NCI-H2107 treated with DMSO at 0.1 percent for 48 hours (cell line): ENCODE data around the gene KCNQ2.
A peak's percentile ranks its signal among the peaks of the same experiment; 100 is the strongest.
"Not testable (repeated sequence)": the region's sequence is repeated elsewhere in the genome, so short reads cannot be mapped to it uniquely, and the experiment has no call there.

Experiments
- DNase-seq: peaks from one replicate; lab custom pipeline; 2025; ENCODE audit not compliant: unreplicated experiment; lab: John Stamatoyannopoulos, UW

The KCNQ2 gene

DNA sequence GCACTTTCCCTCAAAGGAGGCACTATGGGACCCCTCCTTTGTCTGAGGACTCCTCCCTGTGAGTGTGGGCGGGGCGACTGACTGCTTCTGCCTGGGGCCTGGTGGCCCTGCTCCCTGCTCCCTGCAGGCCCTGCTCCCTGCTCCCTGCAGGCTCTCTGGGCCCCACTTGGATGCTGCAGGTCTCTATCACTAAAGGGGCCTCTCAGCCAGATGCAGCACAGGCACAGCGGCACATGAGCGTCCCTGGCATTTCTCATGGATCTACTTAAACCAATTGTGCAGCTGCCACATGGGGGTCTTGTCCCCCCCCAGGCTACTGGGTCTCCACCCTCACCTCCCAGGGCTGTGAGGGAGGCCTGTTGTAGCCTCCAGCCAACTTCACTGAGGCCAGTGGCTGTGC is 18.6 kb upstream of the KCNQ2 start:
- no peak for DNase-seq

- no peak for DNase-seq
Measured at GRCh38 chr20:63490416-63490815, 18.0 kb upstream of the KCNQ2 start.

DNA sequence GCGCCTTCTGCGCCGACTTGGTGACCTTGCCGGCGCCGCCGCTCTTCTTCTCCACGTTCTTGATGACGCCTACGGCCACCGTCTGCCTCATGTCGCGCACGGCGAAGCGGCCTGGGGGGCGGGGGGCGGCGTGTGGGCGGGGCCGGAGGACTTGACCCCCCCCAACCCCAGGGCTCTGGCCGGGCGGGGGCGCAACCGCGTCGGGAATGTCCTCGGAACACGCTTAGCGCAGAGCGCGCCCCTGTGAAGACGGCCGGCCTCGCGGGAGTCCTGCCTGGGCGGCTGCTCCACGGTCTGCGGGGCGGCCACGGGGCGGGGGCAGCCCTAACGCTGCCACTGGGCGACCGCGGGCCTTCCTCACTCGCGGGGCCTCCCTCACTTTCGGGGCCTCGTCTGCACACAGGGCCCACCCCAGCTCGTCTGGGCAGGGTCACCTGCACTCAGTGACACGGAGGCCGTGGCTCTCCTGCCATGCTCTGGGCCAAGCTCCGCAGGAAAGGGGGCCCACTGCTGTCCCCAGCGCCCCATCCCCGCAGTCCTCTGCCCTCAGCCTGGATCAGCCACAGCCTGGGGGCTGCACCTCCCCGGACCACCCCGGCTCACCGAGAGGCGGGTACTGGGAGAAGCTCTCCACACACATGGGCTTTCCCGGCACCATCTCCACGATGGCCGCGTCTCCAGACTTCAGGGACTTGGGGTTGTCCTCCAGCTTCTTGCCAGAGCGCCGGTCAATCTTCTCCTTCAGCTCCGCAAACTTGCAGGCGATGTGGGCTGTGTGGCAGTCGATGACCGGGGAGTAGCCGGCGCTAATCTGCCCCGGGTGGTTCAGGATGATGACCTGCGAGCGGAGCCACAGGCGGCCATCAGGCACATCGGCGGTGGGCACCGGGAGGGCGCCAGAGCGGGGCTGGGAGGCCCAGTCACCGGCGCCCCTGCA is 16.1 kb upstream of the KCNQ2 start:
- no peak for DNase-seq

DNA sequence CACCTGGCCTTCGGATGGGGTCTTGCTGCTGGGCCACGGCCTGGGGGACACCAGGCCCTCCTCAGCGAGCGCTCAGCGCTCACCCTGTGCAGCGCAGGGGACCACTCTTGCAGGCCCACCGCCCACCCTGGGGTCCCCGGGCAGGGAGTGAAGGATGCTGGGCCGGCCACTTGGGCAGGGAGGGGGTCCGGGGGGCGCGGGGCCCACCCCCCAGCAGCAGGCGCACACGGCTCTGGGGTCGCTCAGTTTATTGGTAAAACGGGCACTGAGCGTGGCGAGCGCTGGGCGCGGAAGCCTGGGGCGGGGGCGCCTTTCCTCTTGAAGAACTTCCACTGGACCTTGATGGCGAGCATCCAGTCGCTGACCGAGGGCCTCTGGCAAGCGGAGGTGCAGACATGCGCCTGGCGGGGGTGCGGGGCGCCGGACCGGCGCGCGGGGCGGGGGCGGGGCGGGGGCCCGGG is 15.4 kb upstream of the KCNQ2 start:
- DNase-seq, result no peak

DNA sequence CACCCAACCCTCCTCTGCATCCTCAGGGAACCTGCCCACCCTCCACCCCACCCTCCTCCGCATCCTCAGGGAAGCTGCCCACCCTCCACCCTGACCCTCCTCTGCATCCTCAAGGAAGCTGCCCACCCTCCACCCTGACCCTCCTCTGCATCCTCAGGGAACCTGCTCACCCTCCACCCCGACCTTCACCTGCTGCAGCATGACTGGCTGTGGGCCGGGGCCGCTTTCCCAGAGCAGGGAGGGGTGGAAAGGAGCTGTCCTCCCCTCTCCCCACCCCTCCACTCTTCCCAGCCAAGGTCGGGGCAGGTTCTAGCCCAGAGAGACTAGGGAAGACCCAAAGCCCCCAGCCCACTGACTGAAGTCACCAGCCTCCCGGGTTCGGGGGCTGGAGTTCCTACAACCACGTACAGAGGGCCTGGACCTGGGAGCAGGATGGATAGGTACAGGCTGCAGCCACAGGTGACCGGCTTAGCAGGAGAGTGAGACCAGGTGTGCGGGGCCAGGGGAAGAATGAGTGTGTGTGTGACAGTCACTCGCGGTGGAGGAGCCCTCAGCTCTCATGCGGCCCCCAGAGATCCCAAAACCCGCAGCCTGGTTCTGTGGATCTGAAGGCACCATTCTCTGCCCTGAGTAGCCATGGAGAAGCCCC is 14.8 kb upstream of the KCNQ2 start:
- no peak for DNase-seq

DNA sequence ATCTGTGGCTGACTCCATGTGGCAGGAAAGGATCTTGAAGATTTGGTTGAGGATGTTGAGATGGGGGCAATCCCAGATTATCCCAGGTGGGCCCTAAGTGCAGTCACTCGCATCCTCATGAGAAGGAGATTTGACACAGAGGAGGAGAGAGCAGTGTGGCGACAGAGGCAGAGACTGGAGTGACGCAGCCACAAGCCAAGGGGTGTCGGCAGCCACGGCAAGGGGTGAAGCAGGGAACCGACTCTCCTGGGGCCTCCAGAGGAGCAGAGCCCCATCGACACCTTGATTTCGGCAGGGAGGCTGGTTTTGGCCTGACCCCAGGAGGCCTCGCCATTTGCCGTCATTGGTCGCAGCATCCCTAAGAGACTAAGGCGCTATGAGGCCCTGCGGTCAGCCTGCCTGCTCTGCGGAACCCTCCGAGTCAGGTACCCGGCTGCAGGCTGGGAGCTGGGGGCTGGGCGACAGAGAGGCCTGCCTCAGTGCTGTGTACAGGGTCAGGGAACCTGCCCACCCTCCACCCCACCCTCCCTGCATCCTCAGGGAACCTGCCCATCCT is 13.9 kb upstream of the KCNQ2 start:
- DNase-seq, result no peak

DNA sequence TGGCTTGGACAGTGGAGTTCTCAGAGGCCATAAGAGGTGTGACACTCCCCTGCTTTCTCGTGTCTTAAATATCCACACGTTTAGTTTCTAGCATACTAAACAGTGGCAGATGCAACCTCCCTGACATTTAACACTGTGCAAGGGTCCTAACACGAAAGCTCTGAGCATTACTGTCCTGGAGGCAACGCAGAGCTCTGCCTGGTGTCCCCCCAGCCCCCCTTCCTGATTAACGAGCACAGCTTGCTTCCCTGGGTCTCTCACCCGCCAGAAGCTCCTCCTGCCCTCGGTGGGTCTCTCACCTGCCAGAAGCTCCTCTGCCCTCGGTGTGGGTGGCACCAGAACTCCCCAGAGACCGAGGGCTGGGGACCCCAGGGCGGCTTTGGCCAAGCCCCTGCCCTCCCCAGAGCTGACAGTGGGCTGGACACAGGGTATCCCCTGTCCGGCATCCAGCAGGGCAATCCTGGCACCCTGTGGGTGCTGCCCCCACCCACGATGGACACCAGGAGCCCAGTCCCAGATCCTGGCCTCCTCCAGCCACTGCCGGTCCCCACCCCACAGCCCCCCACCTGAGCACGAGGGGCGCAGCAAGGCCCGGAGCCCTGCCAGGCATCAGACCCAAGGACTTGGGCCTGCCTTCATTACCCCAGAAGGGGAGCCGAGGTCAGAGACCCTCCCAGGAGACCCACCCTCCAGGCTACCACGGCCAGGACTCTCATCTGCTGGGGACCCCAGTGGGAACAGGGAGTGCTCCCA is 12.4 kb upstream of the KCNQ2 start:
- DNase-seq, result no peak

DNA sequence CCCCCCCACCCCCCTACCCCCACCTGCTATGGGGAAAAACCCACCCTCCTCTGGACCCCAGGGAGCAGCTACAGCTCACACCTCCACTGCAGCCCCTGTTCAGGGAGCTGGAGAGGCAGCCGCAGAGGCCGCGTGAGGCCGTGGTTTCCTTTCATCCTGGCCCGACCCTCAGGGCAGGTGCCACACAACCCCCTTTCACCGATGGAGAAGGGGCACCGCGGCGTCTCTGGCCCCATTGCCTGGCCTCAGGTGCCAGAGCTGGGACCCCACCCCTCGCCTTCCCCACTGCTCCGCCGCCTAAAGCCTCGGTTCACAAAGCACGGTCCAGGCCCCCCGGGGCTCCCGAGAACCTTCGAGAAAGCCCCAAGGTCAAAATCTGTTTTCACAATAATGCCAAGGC is 11.8 kb upstream of the KCNQ2 start:
- DNase-seq, result no peak

GRCh38 chr20:63483834-63484233 is 11.4 kb upstream of the KCNQ2 start:
- DNase-seq, result no peak

DNA sequence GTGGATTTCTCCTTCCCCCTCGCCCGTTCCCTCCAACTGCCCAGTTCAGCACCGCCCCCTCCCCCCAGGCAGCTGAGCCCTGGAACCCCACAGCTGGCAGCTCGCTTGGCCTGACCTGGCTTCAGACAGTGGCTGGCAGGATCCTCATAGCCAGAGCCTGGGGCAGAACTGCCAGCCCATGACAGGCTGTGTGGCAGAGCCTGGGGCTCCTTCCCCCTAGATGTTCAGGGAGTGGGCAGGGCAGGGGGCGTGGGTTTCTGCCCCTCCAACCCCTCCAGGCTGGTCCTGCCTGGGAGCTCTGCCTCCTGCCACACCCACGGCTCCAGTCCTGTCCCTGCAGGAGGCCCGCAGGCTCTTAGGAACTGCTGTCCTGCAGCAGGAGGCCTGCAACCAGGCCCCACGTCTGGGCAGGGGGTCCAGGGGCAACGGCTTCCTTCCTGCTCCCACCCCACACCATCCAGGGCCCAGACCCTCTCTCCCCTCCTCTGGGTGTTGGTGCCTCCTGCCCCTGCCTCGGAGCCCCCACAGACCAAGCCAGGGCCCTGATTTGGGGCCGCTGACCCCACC is 9.6 kb upstream of the KCNQ2 start:
- DNase-seq, result no peak

DNA sequence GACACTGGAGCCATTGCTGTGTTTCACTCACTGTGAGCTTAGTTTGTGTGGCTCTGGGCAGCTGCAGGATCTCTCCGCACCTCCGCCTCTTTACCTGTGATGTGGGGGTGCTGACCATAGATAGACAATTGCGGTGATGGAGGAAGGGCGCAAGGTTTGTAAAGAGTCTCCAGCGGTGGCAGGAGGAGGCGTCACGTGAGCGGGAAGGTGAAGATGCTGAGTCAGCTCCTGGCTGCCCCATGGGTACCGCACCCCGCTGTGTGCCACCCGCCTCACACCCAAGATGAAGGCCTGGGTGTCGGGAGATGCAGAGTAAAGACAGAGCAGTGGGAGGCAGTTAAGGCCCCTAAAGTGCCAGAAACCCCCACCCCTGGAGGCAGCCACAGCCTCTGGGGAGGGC is 9.0 kb upstream of the KCNQ2 start:
- no peak for DNase-seq

GRCh38 chr20:63479695-63480419 is 7.4 kb upstream of the KCNQ2 start:
- not testable (repeated sequence) for DNase-seq

GRCh38 chr20:63478346-63479302 is 6.2 kb upstream of the KCNQ2 start:
- DNase-seq, result no peak

GRCh38 chr20:63477944-63478343 is 5.5 kb upstream of the KCNQ2 start:
- DNase-seq, result no peak

DNA sequence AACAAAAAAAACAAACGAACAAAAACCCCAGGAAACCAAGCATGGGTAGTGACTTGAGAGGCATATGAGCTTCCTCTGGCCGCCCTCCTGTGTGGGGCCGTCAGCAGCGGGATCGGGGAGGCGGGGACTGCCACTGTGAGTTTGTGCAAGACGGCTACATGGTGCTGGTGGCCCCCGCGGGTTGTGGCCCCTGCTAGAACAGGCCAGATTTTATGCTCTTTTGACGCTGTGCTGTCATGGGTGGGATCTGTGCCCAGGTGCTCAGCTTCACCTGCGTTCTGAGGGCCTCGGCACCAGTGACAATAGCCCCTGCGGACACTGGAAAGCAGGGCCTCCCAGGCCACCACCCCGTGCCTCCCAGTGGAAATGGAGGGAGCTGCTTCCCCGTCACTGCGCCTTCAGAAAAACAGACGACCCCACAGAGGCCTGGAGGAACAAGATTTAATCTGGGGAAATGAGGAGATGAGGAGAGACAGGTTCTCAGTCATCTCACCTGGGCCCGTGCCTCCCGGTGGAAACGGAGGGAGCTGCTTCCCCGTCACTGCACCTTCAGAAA is 4.7 kb upstream of the KCNQ2 start:
- DNase-seq, result no peak

- no peak for DNase-seq
Measured at GRCh38 chr20:63475209-63475608, 2.8 kb upstream of the KCNQ2 start.

DNA sequence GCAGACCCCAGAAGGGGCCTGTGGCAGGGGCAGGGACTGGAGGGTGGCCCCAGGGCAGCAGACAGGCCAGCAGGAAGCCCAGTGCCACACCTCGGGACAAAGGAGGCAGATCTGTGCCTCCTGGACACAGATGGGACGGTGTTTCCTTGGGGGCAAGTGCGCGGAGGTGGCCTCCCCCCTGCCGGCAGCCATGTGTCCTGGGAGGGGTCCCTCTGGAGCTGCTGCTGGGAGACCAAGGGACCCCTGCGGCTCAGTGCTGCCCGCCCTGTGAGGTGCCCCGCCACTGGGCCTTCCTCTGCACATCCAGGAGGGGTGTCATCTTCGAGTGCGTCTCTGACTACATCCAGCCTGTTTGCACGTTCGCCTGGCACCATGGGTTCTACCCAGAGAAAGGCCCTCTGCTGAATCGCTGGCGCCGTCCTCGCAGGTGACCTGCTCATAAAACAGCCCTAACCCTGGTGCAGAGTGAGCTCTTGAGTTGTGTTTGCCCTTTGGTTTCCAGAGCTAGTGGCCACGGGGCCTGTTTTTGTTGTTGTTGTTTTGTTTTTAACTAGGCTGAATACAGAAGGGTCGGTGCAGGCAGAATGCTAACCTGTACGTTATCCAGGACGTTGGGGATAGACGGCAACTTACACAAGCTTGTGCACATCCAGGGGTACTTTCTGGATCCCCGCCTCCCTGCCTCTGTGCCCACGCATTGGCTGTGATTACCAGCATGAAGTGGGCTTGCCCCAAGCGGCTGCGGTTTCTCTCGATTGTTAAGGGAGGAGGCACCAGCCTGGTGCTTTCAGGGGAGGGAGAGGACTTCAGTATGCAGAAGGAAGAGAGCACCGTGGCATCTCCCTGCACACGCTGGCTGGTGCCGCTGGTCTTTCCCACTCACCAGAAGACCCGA is 1.3 kb upstream of the KCNQ2 start:
- peak; percentile 71 for DNase-seq

- DNase-seq, result no peak
Measured at GRCh38 chr20:63472862-63473390, 471 bp upstream of the KCNQ2 start.
